GM19025 (cell line): Measurements from ENCODE around the gene DUSP6.

Experiments used
- ATAC-seq: cut with Tn5 transposase; IDR thresholded peaks from one replicate; pipeline ENCODE4 v1.9.1; 2021; ENCODE audit warnings: mild to moderate bottlenecking, low read depth, moderate library complexity; ENCODE audit not compliant: unreplicated experiment

Gene DUSP6

GRCh38 chr12:89334548-89335169, 17.6 kb downstream of the DUSP6 start:
- no peak for ATAC-seq

GRCh38 chr12:89333564-89334252, 18.6 kb downstream of the DUSP6 start:
- ATAC-seq, result peak; percentile 77

- no peak for ATAC-seq
Observed at GRCh38 chr12:89328151-89329030, 23.9 kb downstream of the DUSP6 start.

GRCh38 chr12:89327486-89328094, 24.7 kb downstream of the DUSP6 start:
- no peak for ATAC-seq

- no peak for ATAC-seq
Observed at GRCh38 chr12:89326239-89327040, 25.9 kb downstream of the DUSP6 start.

GRCh38 chr12:89325495-89325894, 26.8 kb downstream of the DUSP6 start:
- ATAC-seq, result no peak

GRCh38 chr12:89324437-89324836, 27.9 kb downstream of the DUSP6 start:
- no peak for ATAC-seq

GRCh38 chr12:89323568-89324218, 28.6 kb downstream of the DUSP6 start:
- ATAC-seq, result no peak

- no peak for ATAC-seq
Observed at GRCh38 chr12:89320735-89321134, 31.6 kb downstream of the DUSP6 start.

- ATAC-seq, result no peak
Observed at GRCh38 chr12:89319606-89320005, 32.7 kb downstream of the DUSP6 start.

- no peak for ATAC-seq
Observed at GRCh38 chr12:89319122-89319521, 33.2 kb downstream of the DUSP6 start.

GRCh38 chr12:89316705-89317139, 35.6 kb downstream of the DUSP6 start:
- no peak for ATAC-seq

GRCh38 chr12:89314060-89314761, 38.1 kb downstream of the DUSP6 start:
- no peak for ATAC-seq

- ATAC-seq, result no peak
Observed at GRCh38 chr12:89311703-89312293, 40.5 kb downstream of the DUSP6 start.

- no peak for ATAC-seq
Observed at GRCh38 chr12:89309815-89310214, 42.5 kb downstream of the DUSP6 start.

GRCh38 chr12:89309440-89309802, 42.9 kb downstream of the DUSP6 start:
- no peak for ATAC-seq

- ATAC-seq, result no peak
Observed at GRCh38 chr12:89307474-89308253, 44.6 kb downstream of the DUSP6 start.
